Peyer's patch (tissue), 4 donors: ENCODE results near the gene TIAM1. TPM values are rescaled to one million over a fixed set of nuclear protein-coding genes. Genes with fewer than 3 reads are reported as not detected.
A peak's percentile ranks its signal among the peaks of the same experiment; 100 is the strongest.

Source experiments
- DNase-seq, 3 donors: peaks; one replicate each; pipeline ENCODE4 v3.0.0-alpha.2; 2017 to 2019
- H3K27ac ChIP-seq, 4 donors: fragments of 200-600 bp; sonication (generic); one replicate each; pipeline ENCODE4 v1.5.1; 2016 to 2019
- H3K27me3 ChIP-seq, 2 donors: fragments of 200-600 bp; sonication (generic); one replicate each; pipeline ENCODE4 v1.5.1; 2019
- H3K36me3 ChIP-seq, 3 donors: fragments of 200-600 bp; sonication (generic); one replicate each; pipeline ENCODE4 v1.5.1; 2016 to 2019
- H3K4me1 ChIP-seq, 4 donors: fragments of 200-600 bp; sonication (generic); one replicate each; pipeline ENCODE4 v1.5.1; 2016 to 2019
- H3K4me3 ChIP-seq, 4 donors: fragments of 200-600 bp; sonication (generic); 1 replicate in 3 of 4; 2 replicates in 1 of 4; pipeline ENCODE4 v1.5.1; 2016 to 2019; ENCODE audit warnings: mild to moderate bottlenecking in 1 of 4
- H3K9me3 ChIP-seq, 4 donors: fragments of 200-600 bp; sonication (generic); one replicate each; pipeline ENCODE4 v1.5.1; 2016 to 2019; ENCODE audit warnings: mild to moderate bottlenecking in 1 of 4
- CTCF ChIP-seq, 6 experiments: fragments of 450-650 bp in 4 of 6; fragments of 200-600 bp in 2 of 6; sonication (generic) in 1 of 6; IDR thresholded peaks; one replicate each; pipeline ENCODE4 v1.5.1; 2017 to 2019; ENCODE audit warnings: antibody characterized with exemption in 6 of 6, mild to moderate bottlenecking in 3 of 6, moderate library complexity in 1 of 6
- POLR2A ChIP-seq, 2 donors: fragments of 450-650 bp; IDR thresholded peaks; one replicate each; pipeline ENCODE4 v1.5.1; 2017; ENCODE audit warnings: antibody characterized with exemption in 2 of 2, mild to moderate bottlenecking in 2 of 2, moderate library complexity in 2 of 2
- total RNA-seq, 4 donors: library from RNA; depleted of rRNA; stranded (reverse); fragments of >200 nt; gene quantifications; one replicate each; pipeline ENCODE4 v1.1.0, GENCODE V29; 2016

TIAM1 gene
- total RNA-seq, 4 donors from 2014 or later: 1.4 to 13.2 (median 2.9) TPM

- Histone ChIP-seq H3K4me3 (no peak overlapping the region), H3K9me3 (no peaks in the 10 kb centered on the region), H3K27ac (no peak overlapping the region), H3K36me3 (no peaks in the 10 kb centered on the region), H3K4me1 (no peaks in the 10 kb centered on the region), H3K27me3 (no peaks in the 10 kb centered on the region)
- TF ChIP-seq CTCF (IDR thresholded peaks at IDR 0.05) (no peak), POLR2A (IDR thresholded peaks at IDR 0.05) (no peak)
- no peak for DNase-seq
Observed at GRCh38 chr21:31099122-31099521, 244.9 kb downstream of the TIAM1 start.

GRCh38 chr21:31098576-31099005 is 245.5 kb downstream of the TIAM1 start:
- no peaks in the 10 kb centered on the region for H3K27me3 ChIP-seq
- TF ChIP-seq POLR2A (IDR thresholded peaks at IDR 0.05) (no peak), CTCF (IDR thresholded peaks at IDR 0.05) (peak; percentile 46 to 78 (median 63))
- H3K36me3 ChIP-seq: no peaks in the 10 kb centered on the region
- DNase-seq: peak; percentile 51 to 82 (median 67)
- no peak overlapping the region for H3K27ac ChIP-seq
- no peaks in the 10 kb centered on the region for H3K9me3 ChIP-seq
- no peak overlapping the region for H3K4me3 ChIP-seq
- no peaks in the 10 kb centered on the region for H3K4me1 ChIP-seq

- Histone ChIP-seq H3K27me3 (no peaks in the 10 kb centered on the region), H3K9me3 (no peaks in the 10 kb centered on the region), H3K36me3 (no peaks in the 10 kb centered on the region), H3K4me3 (no peak overlapping the region), H3K4me1 (no peaks in the 10 kb centered on the region), H3K27ac (no peak overlapping the region)
- DNase-seq: no peak
- TF ChIP-seq CTCF (IDR thresholded peaks at IDR 0.05) (no peak), POLR2A (IDR thresholded peaks at IDR 0.05) (no peak)
Observed at GRCh38 chr21:31092832-31093625, 251.0 kb downstream of the TIAM1 start.

GRCh38 chr21:31090376-31090775 is 253.7 kb downstream of the TIAM1 start:
- H3K4me1 ChIP-seq: no peaks in the 10 kb centered on the region
- no peak for TF ChIP-seq POLR2A (IDR thresholded peaks at IDR 0.05)
- no peak for TF ChIP-seq CTCF (IDR thresholded peaks at IDR 0.05)
- DNase-seq: no peak

GRCh38 chr21:31088474-31088751 is 255.6 kb downstream of the TIAM1 start:
- H3K4me1 ChIP-seq: no peaks in the 10 kb centered on the region
- no peaks in the 10 kb centered on the region for H3K36me3 ChIP-seq
- no peak overlapping the region for H3K4me3 ChIP-seq
- H3K27ac ChIP-seq: no peak overlapping the region
- no peaks in the 10 kb centered on the region for H3K9me3 ChIP-seq
- DNase-seq: no peak
- no peaks in the 10 kb centered on the region for H3K27me3 ChIP-seq
- TF ChIP-seq POLR2A (IDR thresholded peaks at IDR 0.05): no peak
- no peak for TF ChIP-seq CTCF (IDR thresholded peaks at IDR 0.05)

More at GRCh38 chr21:31090376-31090775, 253.7 kb downstream of the TIAM1 start:
- Histone ChIP-seq H3K36me3 (no peaks in the 10 kb centered on the region), H3K4me3 (no peak overlapping the region), H3K27me3 (no peaks in the 10 kb centered on the region), H3K9me3 (no peaks in the 10 kb centered on the region), H3K27ac (no peak overlapping the region)
